Stimulated activated CD8-positive, alpha-beta memory T cell treated with anti-CD3 and anti-CD28 coated beads, Interleukin-15, amount 100 ng/mL, for 4 hours (primary cell): ENCODE measurements around the gene CYFIP1.

Source experiments
- DNase-seq, 2 donors: peaks; one replicate each; pipeline ENCODE4 v3.0.0-alpha.2; 2020; ENCODE audit warnings: low read depth in 2 of 2

The CYFIP1 gene

DNA sequence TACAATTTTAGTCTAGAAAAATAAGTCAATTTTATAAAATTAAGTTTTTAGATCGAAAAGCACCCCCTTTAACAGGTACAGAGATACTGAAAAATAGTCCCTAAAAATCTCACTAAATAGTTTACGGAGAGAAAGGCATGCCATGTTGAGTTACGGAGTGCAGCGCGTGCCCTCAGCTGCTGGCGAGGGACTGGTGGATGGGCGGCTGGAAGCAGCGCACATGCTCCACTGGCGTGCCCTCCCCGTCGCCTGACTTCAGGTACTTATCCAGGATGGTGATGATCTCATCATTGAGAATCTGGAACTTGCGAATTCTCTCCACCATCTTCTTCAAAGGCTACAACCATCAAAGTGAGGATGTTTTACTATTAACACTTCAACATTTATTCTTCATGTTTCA is 110.3 kb downstream of the CYFIP1 start:
- DNase-seq: no peak

DNA sequence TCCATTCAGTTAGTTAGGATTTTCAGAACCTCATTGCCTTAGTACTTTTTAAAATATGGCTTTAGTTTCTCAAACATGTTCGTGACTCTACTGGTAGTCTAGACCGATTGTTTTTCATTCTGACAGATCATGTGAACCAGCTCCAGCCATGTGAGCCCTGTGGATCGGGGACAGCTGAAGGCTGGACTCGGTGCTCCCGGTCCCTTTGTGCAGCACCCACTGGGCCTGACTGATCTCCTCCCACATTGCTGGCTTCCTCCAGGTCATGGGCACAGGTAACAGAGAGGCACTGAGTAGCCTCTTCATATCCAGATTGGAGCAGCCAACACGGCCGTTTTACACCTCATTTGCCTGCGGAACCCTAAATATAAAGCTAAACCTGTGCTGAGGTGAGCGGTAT is 111.2 kb downstream of the CYFIP1 start:
- no peak for DNase-seq

DNA sequence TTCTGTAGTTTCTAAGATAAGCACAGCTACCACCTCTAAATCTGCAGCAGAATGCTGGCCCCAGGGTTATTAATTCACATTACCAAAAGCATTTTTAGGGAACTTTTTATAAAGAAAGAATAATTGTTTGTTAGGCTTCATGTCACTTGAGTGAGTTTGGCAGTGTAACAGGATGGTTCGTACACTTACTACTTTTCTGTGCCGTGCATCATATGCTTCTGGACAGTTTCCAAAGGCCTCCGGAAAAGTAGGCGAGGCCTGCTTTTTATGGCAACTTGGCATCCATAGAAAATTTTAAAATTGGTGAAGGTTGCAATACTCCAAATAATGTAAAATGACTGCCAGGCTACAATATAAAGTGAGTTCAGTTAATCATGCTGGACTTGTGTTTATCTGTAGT is 111.7 kb downstream of the CYFIP1 start:
- DNase-seq: no peak

DNA sequence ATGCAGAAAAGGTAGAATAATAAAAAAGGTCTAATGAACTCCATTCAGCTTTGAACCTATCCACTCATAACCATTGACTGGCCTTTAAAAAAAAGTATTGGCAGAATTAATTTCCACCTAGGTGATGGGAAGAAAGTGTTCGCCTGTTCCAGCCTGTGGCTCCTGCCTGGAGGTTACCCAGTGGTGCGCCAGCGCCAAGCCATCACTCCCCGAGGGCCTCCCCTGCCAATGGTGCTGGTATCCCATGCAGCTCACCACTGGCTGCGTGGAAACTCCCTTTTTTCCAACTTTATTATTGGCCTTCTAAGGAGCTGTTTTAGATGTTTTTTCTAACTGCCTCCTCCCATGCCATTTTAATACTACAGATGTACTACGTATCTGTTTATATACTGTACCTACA is 112.3 kb downstream of the CYFIP1 start:
- no peak for DNase-seq

DNA sequence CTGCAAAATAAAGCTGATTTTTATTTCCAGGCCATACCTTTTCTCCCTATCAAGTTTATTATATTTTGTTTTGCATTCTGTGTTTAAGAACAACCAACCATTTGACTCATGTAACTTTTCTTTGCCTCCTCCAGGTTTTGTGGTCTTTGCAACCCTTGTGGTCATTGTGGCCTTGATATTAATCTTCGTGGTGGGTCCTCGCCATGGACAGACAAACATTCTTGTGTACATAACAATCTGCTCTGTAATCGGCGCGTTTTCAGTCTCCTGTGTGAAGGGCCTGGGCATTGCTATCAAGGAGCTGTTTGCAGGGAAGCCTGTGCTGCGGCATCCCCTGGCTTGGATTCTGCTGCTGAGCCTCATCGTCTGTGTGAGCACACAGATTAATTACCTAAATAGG is 114.1 kb downstream of the CYFIP1 start:
- no peak for DNase-seq

DNA sequence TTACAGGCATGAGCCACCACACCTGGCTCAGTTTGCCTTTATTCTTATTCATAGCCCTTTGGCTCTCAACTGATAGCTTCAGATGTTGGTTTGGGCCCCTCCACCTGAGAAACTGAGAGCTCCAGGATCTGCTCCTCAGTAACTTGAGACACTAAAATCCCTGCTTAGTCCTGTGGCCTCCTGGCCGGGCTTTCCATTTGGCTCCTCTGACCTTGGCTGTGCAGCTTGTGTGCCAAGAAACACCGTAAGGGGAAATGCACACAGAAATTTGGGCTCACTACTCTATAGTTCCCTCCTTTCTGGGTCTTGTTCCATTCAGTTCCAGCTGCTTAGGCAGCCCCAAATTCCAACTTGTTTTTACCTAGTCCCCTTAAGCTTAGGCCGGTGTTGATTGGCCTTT is 116.8 kb downstream of the CYFIP1 start:
- no peak for DNase-seq

DNA sequence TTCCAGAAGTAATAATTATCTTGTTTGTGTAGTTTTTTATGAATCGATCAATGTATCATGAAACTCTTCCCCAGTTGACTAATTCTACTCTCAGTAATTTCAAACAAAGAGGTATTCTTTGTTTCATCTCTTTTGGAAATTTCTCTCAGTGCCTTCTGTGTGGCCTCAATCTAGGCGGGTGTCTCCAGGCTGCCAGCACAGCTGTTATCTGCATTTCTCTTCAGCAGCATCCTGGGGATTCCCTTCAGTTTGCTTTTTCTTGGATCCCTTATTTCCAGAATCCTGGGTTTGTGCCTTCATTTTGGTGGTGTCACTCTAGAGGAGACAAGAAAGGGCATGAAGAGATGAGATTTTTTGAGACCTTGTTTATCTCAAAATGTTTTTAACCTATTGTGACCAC is 119.0 kb downstream of the CYFIP1 start:
- DNase-seq: no peak

DNA sequence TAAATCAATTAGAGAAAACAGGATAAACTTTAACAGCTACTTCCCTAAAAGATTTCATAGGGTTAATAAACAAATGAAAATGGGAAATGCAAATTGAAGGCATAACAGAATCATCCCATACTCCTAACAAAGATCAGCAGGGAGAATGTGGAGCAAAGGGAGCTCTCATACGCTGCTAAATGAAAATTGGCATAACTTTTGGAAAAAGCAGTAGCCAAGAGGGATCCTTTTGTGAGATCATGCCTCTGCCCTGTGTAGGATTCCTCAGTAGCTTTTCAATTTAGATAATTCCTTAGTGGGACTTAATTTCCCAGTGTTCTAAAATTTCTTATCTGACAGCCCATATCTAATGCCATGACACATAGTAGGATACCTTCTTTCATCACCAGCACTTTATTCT is 123.5 kb downstream of the CYFIP1 start:
- DNase-seq: no peak

DNA sequence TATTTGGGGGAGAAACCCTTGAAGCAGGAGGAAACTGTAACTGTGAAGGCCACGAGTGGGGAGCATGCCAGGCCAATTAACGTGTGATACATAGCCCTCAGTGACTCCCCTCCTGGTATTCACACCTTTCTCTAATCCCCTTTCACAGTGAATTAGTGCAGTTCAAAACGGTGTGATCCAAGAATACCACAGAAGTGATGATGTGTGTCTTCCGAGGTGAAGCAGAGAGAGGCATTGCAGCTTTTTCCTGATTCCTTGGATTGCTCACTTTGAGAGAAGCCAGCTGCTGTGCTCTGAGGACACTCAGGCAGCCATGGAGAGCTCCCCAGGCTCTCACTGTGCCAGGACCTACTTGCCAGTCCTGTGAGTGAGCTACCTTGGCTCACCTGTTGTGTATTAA is 124.4 kb downstream of the CYFIP1 start:
- DNase-seq: no peak

DNA sequence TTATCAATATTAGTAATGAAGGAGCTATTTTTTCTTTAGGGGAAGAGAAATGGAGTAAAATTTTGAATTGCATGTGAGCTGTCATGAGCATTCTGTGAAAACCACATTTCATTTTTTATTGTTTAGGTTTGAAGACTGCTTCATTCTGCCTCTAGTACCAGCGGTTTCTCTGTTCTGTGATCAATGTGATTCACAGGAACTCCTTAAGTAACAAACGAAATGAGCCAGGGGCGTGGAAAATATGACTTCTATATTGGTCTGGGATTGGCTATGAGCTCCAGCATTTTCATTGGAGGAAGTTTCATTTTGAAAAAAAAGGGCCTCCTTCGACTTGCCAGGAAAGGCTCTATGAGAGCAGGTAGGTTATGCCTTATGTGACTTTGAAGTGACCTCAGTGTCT is 128.7 kb downstream of the CYFIP1 start:
- DNase-seq: no peak

DNA sequence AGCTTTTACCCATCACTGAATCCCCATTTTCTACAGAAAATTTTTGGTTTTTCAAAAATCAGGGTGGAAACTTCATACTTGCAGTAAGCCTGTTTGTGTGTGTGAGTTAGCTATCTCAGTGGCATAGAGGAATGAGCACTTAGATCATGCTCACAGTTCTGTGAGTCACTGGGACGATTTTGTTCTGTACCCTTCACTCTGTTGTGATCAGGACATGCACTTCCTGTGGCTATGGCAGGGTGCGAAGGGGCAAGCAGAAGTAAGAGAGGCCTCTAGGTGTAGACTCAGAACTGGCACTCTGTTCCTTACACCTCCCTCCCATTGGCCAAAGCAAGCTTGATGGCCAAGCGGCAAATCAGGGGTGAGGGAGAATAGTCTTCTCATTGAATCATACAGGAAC is 130.1 kb downstream of the CYFIP1 start:
- no peak for DNase-seq

DNA sequence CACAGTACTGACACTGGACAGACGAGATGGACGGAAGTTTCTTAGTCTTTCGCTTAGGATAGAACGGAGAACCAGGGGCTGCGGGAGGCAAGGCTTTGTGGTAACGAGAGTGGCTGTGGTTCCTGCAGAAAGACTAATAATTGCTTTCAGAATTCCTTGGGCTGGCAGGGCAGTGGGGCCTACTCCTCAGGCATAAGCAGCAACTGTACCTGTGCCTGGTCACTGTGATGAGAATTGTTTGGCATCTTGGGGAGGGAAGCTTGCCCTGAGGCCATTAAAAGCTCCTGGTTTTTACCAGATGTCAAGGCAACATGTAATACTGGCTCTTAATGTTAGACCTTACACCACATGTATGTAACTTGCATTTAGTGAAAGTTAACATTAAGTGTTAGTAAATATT is 134.1 kb downstream of the CYFIP1 start:
- DNase-seq: no peak

DNA sequence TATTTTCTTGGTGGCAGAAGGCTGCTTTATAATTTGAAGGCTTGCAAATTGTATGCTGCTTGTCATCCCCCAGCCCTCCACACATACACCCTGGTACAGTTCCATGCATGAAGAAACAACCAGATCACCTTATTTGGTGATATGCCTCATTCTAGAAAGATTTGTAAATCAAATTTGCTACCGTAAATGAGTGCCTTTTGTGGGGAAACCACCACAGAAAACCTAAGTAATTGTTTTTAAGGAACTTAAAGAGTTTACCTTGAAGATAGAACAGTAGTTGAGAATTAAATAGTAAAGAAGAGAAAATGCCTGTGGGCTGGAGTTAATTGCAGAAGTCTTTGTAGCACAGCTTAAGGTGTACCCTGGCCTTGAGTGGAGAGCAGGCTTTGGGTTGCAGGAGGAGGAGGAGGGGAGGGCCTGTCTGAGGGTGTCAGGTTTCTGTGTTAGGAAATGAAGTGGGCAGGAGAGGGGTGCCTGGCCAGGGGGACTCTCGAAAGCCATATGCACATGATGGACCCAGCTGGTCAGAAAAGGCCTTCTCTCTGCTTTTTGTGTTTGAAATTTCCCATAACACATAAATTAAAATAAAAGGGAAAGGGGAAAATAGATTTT is 134.8 kb downstream of the CYFIP1 start:
- DNase-seq: no peak

DNA sequence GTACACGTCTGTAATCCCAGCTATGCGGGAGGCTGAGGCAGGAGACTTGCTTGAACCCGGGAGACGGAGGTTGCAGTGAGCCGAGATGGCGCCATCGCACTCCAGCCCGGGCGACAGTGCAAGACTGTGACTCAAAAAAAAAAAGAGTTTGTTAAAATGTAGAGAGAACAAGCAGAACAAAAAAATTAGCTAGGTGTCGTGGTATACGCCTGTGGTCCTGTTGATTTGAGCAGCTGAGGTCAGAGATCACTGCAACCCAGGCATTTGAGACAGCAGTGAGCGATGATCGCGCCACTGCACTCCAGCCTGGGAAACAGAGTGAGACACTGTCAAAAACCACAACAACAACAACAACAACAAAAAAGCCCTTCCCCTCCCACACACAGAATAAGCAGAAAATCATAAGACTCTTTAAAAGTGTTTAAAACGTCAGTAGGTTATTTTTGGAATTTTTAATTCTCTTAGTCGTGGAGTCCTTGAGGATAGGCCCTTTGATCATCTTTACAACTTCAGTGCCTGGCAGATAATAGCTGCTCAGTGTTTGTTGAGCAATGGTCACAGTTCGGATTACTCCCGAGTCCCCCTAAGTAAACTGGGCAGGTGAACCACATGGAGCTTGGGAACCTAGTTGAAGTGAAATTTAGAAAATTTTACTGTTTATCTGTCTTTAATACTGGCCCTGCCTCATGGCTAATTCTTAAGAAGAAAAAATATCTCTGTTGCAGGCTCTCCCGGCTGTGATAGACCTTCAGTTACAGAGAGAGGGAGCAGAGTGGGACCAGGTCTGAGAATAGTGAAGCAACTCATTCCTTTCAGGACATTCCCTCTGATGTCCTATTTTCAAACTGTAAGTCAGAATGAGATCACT is 135.5 kb downstream of the CYFIP1 start:
- no peak for DNase-seq

DNA sequence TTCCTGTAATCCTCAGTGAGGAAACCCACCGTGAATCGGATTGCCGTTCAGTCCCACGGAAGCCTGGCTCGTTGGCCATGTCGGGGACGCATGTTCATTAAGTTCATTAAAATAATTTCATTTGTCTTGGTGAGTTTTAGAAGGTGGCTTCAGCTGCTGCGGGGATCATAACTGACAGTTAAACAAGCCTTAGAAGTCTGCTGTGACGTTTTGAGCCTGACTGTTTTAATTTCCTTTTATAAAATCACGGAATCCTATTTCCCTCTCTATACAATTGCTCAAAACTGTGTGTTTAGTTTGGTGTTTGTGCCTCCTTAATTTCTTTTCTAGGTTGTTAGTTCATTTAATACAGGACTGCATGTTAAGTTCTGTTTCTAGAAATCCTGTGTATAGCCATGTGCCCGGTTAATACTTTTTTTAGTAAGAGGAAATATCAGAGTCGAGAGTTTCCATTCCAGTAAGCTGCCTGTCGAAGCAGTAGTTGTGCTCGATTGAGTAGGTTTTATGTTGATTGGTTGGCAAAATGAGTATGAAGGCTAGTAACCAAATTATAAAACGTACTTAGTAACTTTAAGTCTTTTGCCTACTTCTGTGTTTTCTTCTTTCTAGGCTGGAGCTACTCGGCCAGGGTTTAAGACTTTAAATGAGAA is 141.0 kb downstream of the CYFIP1 start:
- peak in 1 of 2 donors; percentile 8 for DNase-seq

DNA sequence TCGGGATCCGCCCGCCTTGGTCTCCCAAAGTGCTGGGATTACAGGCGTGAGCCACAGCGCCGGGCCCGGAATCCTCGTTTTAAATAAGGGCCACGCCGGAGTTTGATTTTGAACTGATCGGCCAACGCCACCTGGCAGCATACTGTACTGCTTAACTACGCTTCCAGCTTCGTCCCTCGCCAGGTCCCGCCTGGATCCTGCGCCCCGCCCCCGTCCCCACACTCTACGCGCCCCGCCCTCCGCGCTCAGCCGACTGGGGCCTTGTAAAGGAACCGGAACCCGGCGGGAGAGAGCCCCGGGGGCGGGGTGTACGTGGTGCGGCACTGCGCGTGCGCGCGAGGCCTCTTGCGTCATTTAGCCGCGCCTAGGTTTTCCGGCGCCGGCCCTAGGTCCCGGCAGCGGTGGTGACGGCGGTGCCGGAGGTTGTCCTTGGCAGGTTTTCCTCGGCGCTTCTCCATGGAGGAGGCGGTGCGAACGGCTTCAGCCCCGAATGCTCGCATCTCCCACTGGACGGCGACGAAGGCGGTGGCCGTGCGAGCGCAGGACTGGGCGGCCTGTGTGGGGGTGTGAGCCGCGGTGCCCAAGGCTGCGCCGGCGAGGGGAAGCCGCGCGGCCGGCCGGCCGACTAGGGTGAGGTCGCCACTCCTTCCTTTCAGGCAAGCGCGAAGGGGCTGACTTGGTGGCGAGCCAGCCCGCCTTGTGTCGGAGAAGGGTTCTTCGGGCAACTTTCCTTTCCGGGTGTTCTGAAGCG is 141.7 kb downstream of the CYFIP1 start, which contains the start of gene NIPA2:
TSS of gene NIPA2 (plus strand) at position 375 of the 751 bp plus-strand sequence. CDS start 13,066 bp downstream, outside the sequence.
- peak; percentile 93 to 98 for DNase-seq

DNA sequence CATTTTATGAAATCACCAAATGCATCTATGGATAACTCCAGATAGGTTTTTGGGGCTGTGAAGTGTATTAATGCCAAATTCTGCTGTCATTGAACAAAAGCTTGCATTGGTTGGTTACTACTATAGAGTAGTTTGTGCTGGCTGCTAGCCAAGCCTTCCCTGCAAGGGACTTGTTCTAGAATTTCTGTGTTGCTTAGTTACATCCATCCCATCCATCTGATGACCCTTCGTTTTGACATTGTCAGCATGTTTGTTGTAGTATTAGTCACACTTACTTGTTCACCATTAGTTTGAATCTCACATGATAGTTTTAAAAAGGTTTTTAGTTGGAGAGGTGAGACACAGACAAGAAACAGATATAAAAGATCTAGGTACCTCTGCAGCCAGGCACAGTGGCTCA is 148.7 kb downstream of the CYFIP1 start:
- no peak for DNase-seq

DNA sequence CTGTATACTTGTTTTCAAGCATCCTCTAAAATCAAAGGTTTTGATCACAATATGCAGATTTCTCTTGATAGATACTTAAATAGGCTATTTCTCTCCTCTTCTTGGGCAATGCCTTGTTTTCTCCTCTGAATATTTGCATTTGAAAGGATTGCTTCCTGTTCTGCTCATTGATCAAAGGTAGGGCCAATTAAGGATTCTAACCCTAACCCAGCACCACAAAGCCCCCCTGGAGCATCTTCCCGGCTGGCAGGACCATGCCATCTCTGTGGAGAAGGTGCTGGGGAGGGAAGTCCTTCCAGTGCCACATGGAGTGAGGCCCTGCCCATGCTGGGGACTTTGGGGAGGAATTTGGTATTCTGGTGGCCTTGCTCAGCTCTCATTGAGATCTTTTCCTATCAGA is 153.0 kb downstream of the CYFIP1 start:
- DNase-seq: no peak

DNA sequence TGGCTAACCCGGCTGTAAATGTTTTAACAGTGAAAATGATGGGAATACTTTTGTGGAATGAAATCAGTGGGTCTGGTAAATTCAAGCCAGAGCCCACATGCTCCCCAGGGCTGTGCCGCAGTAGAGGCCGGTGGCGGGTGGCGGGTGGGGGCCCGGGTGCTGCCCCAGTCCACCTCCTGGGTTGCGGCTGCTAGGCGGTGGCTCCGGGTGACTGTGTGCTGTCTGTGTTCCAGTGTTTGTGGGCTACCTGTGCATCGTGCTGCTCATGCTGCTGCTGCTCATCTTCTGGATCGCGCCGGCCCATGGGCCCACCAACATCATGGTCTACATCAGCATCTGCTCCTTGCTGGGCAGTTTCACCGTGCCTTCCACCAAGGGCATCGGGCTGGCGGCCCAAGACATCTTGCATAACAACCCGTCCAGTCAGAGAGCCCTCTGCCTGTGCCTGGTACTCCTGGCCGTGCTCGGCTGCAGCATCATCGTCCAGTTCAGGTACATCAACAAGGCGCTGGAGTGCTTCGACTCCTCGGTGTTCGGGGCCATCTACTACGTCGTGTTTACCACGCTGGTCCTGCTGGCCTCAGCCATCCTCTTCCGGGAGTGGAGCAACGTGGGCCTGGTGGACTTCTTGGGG is 156.6 kb downstream of the CYFIP1 start:
- no peak for DNase-seq

DNA sequence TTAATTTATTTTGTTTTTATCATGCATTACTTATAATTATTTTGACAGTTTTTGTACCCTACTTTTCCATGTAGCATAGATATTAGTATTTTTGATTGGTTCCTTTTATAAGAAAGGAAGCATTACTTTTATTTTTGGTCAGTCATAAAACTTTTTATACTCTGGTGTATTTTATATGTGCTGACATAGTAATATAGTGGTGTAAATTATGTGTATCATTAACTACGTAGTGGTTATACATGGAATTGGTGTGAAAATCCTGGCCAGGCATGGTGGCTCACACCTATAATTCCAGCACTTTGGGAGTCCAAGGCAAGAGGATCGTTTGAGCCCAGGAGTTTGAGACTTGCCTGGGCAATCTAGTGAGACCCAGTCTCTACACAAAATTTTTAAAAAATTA is 160.5 kb downstream of the CYFIP1 start:
- no peak for DNase-seq
